Mesendoderm (in vitro differentiated cells): Measurements from ENCODE around the gene DMC1.

Source experiments
- DNase-seq: peaks from one replicate; pipeline ENCODE4 v3.0.0; 2013
- H2AK5ac ChIP-seq: 2 replicates; pipeline ENCODE4 v1.6.1; 2013; ENCODE audit warnings: low read length, inconsistent platforms
- H2BK120ac ChIP-seq: 2 replicates; pipeline ENCODE4 v1.6.1; 2013; ENCODE audit warnings: low read depth, mild to moderate bottlenecking, low read length, moderate library complexity, mixed read lengths
- H2BK15ac ChIP-seq: replicated peaks from 2 replicates; pipeline ENCODE4 v1.6.1; 2013; ENCODE audit warnings: low read depth, mild to moderate bottlenecking, moderate library complexity
- H2BK5ac ChIP-seq: 2 replicates; pipeline ENCODE4 v1.6.1; 2013; ENCODE audit warnings: low read length, inconsistent platforms
- H3K18ac ChIP-seq: 2 replicates; pipeline ENCODE4 v1.6.1; 2013; ENCODE audit warnings: mild to moderate bottlenecking, low read length, mixed read lengths
- H3K23ac ChIP-seq: one replicate; pipeline ENCODE4 v1.6.1; 2013; ENCODE audit warnings: low read length
- H3K27ac ChIP-seq: 2 replicates; pipeline ENCODE4 v1.5.1; 2013; ENCODE audit warnings: low read depth, mild to moderate bottlenecking, inconsistent platforms, low read length, moderate library complexity
- H3K27me3 ChIP-seq: 2 replicates; pipeline ENCODE4 v1.6.1; 2013; ENCODE audit warnings: low read length, control low read depth, mild to moderate bottlenecking, inconsistent platforms; ENCODE audit not compliant: insufficient read depth, poor library complexity
- H3K36me3 ChIP-seq: 2 replicates; pipeline ENCODE4 v1.6.1; 2013; ENCODE audit warnings: low read length, inconsistent platforms; ENCODE audit not compliant: control insufficient read depth, insufficient read depth
- H3K4ac ChIP-seq: one replicate; pipeline ENCODE4 v1.6.1; 2013; ENCODE audit warnings: low read depth, mild to moderate bottlenecking, low read length, moderate library complexity
- H3K4me1 ChIP-seq: 2 replicates; pipeline ENCODE4 v1.6.1; 2013; ENCODE audit warnings: low read depth, low read length, inconsistent platforms; ENCODE audit not compliant: control insufficient read depth
- H3K4me2 ChIP-seq: 2 replicates; pipeline ENCODE4 v1.6.1; 2013; ENCODE audit warnings: low read length
- H3K4me3 ChIP-seq: 2 replicates; pipeline ENCODE4 v1.5.1; 2013; ENCODE audit warnings: mild to moderate bottlenecking, low read length
- H3K56ac ChIP-seq: one replicate; pipeline ENCODE4 v1.6.1; 2013; ENCODE audit warnings: low read length
- H3K79me1 ChIP-seq: 2 replicates; pipeline ENCODE4 v1.6.1; 2013; ENCODE audit warnings: low read length, inconsistent platforms
- H3K79me2 ChIP-seq: 2 replicates; pipeline ENCODE4 v1.6.1; 2013; ENCODE audit warnings: mild to moderate bottlenecking, low read length; ENCODE audit not compliant: control insufficient read depth, insufficient read depth
- H3K9ac ChIP-seq: 2 replicates; pipeline ENCODE4 v1.6.1; 2013; ENCODE audit warnings: low read length, inconsistent platforms
- H4K5ac ChIP-seq: one replicate; pipeline ENCODE4 v1.6.1; 2013; ENCODE audit warnings: low read length
- H4K8ac ChIP-seq: one replicate; pipeline ENCODE4 v1.6.1; 2013; ENCODE audit warnings: low read depth, mild to moderate bottlenecking, control low read depth, low read length, moderate library complexity
- WGBS: extraction: QIAGEN DNeasy Blood & Tissue Kit; methylation state at CpG from one replicate; pipeline ENCODE4 v1.1.7; 2013; ENCODE audit warnings: low lambda C conversion rate, missing lambda C conversion rate; ENCODE audit not compliant: insufficient coverage; ENCODE audit errors: extremely low coverage; 5-methylcytosine and 5-hydroxymethylcytosine counted together

The DMC1 gene

DNA sequence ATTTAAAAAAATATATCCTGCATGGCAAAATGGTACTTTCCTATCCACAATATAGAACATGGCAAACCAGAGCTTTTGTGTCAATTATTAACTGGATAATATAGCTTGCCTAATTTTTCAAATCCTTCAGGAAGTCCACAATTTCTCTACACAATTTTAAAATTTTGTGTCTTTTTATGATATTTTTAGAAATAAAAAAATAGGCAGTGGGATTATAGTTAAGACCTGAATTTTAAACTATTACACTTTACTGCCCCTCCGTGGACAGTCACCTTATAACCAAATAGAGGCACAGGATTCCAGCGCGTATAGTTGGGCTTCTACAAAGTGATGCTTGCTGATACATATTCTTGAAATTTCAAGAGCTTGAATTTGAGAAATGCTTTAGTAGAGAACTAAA lies 2.1 kb upstream of the DMC1 start:
- Histone ChIP-seq H3K4me2 (no peak overlapping the region), H3K4me3 (no peak overlapping the region), H3K18ac (no peak overlapping the region), H3K9ac (no peak overlapping the region), H3K79me1 (no peaks in the 10 kb centered on the region), H3K36me3 (no peaks in the 10 kb centered on the region), H3K23ac (no peak overlapping the region), H2BK15ac (no peak overlapping the region), H4K5ac (no peak overlapping the region), H3K4ac (no peak overlapping the region), H3K27me3 (no peaks in the 10 kb centered on the region), H2BK120ac (no peak overlapping the region), H3K79me2 (no peaks in the 10 kb centered on the region), H2BK5ac (no peak overlapping the region), H3K27ac (no peak overlapping the region), H2AK5ac (no peak overlapping the region), H3K56ac (no peak overlapping the region), H4K8ac (no peak overlapping the region), H3K4me1 (no peaks in the 10 kb centered on the region)
- WGBS: no CpG with 5 or more reads among the region's 3 CpGs
- peak; percentile 36 for DNase-seq

DNA sequence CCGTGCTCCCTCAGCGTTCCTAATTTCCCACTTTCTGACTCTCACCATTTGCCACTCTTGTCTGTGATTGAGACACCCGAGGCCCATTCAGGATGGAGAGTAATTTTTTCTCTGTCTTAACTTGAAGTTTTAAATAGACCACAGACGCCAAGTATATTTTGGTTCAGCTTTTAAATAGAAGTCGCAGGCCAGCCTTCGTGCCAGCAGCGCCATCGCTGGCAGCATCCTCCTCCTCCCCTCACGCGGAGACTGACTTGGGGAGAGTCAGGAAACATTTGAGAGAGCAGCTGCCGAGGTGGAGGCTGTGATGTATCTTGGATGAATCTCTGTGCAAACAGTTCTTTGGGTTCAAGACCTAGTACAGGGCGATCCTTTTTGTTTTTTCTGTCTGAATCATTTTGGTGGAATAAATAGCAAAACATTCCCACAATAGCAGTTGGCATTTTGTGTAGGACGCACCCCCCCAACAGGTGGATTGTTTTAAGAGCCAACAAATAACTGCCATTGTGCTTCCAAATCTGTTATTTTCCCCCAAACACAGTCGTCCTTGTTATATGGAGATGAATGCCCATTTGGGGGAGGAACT lies 889 bp upstream of the DMC1 start:
- H4K8ac ChIP-seq: no peak overlapping the region
- H3K27ac ChIP-seq: peak overlapping the region; percentile 47
- peak overlapping the region; percentile 63 for H3K9ac ChIP-seq
- DNase-seq: no peak
- no peaks in the 10 kb centered on the region for H3K27me3 ChIP-seq
- H3K18ac ChIP-seq: no peak overlapping the region
- H2BK15ac ChIP-seq: no peak overlapping the region
- no peaks in the 10 kb centered on the region for H3K36me3 ChIP-seq
- no peaks in the 10 kb centered on the region for H3K4me1 ChIP-seq
- no peak overlapping the region for H2AK5ac ChIP-seq
- H4K5ac ChIP-seq: no peak overlapping the region
- no peaks in the 10 kb centered on the region for H3K79me2 ChIP-seq
- WGBS: no CpG with 5 or more reads among the region's 14 CpGs
- H3K56ac ChIP-seq: peak overlapping the region; percentile 92
- H3K23ac ChIP-seq: no peak overlapping the region
- no peaks in the 10 kb centered on the region for H3K79me1 ChIP-seq
- no peak overlapping the region for H3K4ac ChIP-seq
- H3K4me3 ChIP-seq: no peak overlapping the region
- H3K4me2 ChIP-seq: peak overlapping the region; percentile 73
- no peak overlapping the region for H2BK120ac ChIP-seq
- H2BK5ac ChIP-seq: no peak overlapping the region

- Histone ChIP-seq H2BK5ac (no peak overlapping the region), H2BK120ac (no peak overlapping the region), H3K23ac (no peak overlapping the region), H3K79me2 (no peaks in the 10 kb centered on the region), H3K27ac (no peak overlapping the region), H3K4me2 (peak overlapping the region; percentile 89), H3K56ac (peak overlapping the region; percentile 89), H2AK5ac (no peak overlapping the region), H2BK15ac (no peak overlapping the region), H3K36me3 (no peaks in the 10 kb centered on the region), H3K4me3 (peak overlapping the region; percentile 36), H4K8ac (no peak overlapping the region), H4K5ac (no peak overlapping the region), H3K18ac (peak overlapping the region; percentile 65), H3K79me1 (no peaks in the 10 kb centered on the region), H3K4me1 (no peaks in the 10 kb centered on the region), H3K4ac (peak overlapping the region; percentile 8), H3K27me3 (no peaks in the 10 kb centered on the region), H3K9ac (peak overlapping the region; percentile 77)
- WGBS: no CpG with 5 or more reads among the region's 32 CpGs
- no peak for DNase-seq
These were observed 607 bp downstream of the DMC1 start for GRCh38 chr22:38569181-38569971.

GRCh38 chr22:38567531-38568285 lies 2.3 kb downstream of the DMC1 start:
- Histone ChIP-seq H2BK120ac (no peak overlapping the region), H3K18ac (no peak overlapping the region), H3K9ac (no peak overlapping the region), H3K56ac (no peak overlapping the region), H3K27me3 (no peaks in the 10 kb centered on the region), H3K23ac (no peak overlapping the region), H3K79me1 (no peaks in the 10 kb centered on the region), H3K27ac (no peak overlapping the region), H4K5ac (no peak overlapping the region), H2AK5ac (no peak overlapping the region), H3K4me2 (no peak overlapping the region), H2BK15ac (no peak overlapping the region), H2BK5ac (no peak overlapping the region), H3K36me3 (no peaks in the 10 kb centered on the region), H3K4ac (no peak overlapping the region), H3K4me3 (no peak overlapping the region), H4K8ac (no peak overlapping the region), H3K4me1 (no peaks in the 10 kb centered on the region), H3K79me2 (no peaks in the 10 kb centered on the region)
- DNase-seq: no peak
- no CpG with 5 or more reads among the region's 7 CpGs for WGBS

- Histone ChIP-seq H3K79me2 (no peaks in the 10 kb centered on the region), H4K5ac (no peak overlapping the region), H4K8ac (no peak overlapping the region), H3K27ac (no peak overlapping the region), H3K4me3 (no peak overlapping the region), H3K18ac (no peak overlapping the region), H3K36me3 (no peaks in the 10 kb centered on the region), H3K23ac (no peak overlapping the region), H3K27me3 (no peaks in the 10 kb centered on the region), H2AK5ac (no peak overlapping the region), H2BK5ac (no peak overlapping the region), H2BK15ac (no peak overlapping the region), H2BK120ac (no peak overlapping the region), H3K4ac (no peak overlapping the region), H3K79me1 (no peaks in the 10 kb centered on the region), H3K4me1 (no peaks in the 10 kb centered on the region), H3K56ac (no peak overlapping the region), H3K9ac (no peak overlapping the region), H3K4me2 (no peak overlapping the region)
- DNase-seq: no peak
- no CpG with 5 or more reads among the region's 3 CpGs for WGBS
These were observed 3.1 kb downstream of the DMC1 start for GRCh38 chr22:38566726-38567504.
